Loucy (cell line): ENCODE results near the gene RPL37.
"Not testable (repeated sequence)": the region's sequence is repeated elsewhere in the genome, so short reads cannot be mapped to it uniquely, and the experiment has no call there.

Source experiments
- CTCF ChIP-seq: fragments of 200-600 bp; sonication (generic); conservative IDR thresholded peaks from 2 replicates; pipeline ENCODE4 v1.5.1; 2014; ENCODE audit warnings: mild to moderate bottlenecking, antibody characterized with exemption, low read length
- EZH2phosphoT487 ChIP-seq: fragments of 200-600 bp; IDR thresholded peaks from 2 replicates; pipeline ENCODE4 v1.6.1; 2018; ENCODE audit warnings: antibody characterized with exemption, mild to moderate bottlenecking, moderate library complexity, borderline replicate concordance

DNA sequence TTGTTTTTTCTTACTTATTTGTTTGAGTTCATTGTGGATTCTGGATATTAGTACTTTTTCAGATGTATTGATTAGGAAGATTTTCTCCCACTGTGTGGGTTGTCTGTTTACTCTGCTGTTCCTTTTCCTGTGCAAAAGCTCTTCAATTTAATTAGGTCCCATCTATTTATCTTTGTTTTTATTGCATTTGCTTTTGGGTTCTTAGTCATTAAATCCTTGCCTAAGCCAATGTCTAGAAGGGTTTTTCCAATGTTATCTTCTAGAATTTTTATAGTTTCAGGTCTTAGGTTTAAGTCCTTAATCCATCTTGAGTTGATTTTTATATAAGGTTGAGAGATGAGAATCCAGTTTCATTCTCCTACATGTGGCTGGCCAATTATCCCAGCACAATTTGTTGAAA is 40.7 kb downstream of the RPL37 start:
- not testable (repeated sequence) for TF ChIP-seq CTCF, EZH2phosphoT487
